DOHH2 (cell line): ENCODE results near the gene SLC9A5.

Source experiments
- H3F3A ChIP-seq: fragments of 200-600 bp; sonication (generic), shearing (Covaris generic); 2 replicates; pipeline ENCODE4 v1.6.0; 2016; ENCODE audit warnings: antibody characterized with exemption, mild to moderate bottlenecking; ENCODE audit not compliant: control insufficient read depth, insufficient read depth
- H3K27ac ChIP-seq: fragments of 200-600 bp; sonication (generic); 2 replicates; pipeline ENCODE4 v1.5.1; 2014; ENCODE audit warnings: low read depth, mild to moderate bottlenecking, low read length, moderate library complexity
- H3K27me3 ChIP-seq: fragments of 200-600 bp; sonication (generic); 2 replicates; pipeline ENCODE4 v1.6.1; 2014; ENCODE audit warnings: mild to moderate bottlenecking, low read length, mixed read lengths; ENCODE audit not compliant: control insufficient read depth
- H3K36me3 ChIP-seq: fragments of 200-600 bp; sonication (generic); 2 replicates; pipeline ENCODE4 v1.6.1; 2014; ENCODE audit warnings: mild to moderate bottlenecking, low read length, moderate library complexity, mixed read lengths; ENCODE audit not compliant: control insufficient read depth
- H3K4me1 ChIP-seq: fragments of 200-600 bp; sonication (generic); 2 replicates; pipeline ENCODE4 v1.6.1; 2014; ENCODE audit warnings: mild to moderate bottlenecking, low read length, mixed read lengths; ENCODE audit not compliant: control insufficient read depth
- H3K4me2 ChIP-seq: fragments of 200-600 bp; sonication (generic); 2 replicates; pipeline ENCODE4 v1.6.0; 2014; ENCODE audit warnings: mild to moderate bottlenecking, low read length, moderate library complexity
- H3K4me3 ChIP-seq: fragments of 200-600 bp; sonication (generic); 2 replicates; pipeline ENCODE4 v1.5.1; 2014; ENCODE audit warnings: mild to moderate bottlenecking, low read length, mixed read lengths
- H3K79me2 ChIP-seq: fragments of 200-600 bp; sonication (generic); 2 replicates; pipeline ENCODE4 v1.6.1; 2014; ENCODE audit warnings: mild to moderate bottlenecking, low read length, mixed read lengths; ENCODE audit not compliant: control insufficient read depth
- H3K9me2 ChIP-seq: fragments of 200-600 bp; sonication (generic); replicated peaks from 2 replicates; pipeline ENCODE4 v1.6.1; 2014; ENCODE audit warnings: mild to moderate bottlenecking, low read length, mixed read lengths; ENCODE audit not compliant: control insufficient read depth
- H3K9me3 ChIP-seq: fragments of 200-600 bp; sonication (generic); 2 replicates; pipeline ENCODE4 v1.6.1; 2014; ENCODE audit warnings: antibody characterized with exemption, low read length, mixed read lengths; ENCODE audit not compliant: control insufficient read depth, insufficient read depth
- H4K20me1 ChIP-seq: fragments of 200-600 bp; sonication (generic); 2 replicates; pipeline ENCODE4 v1.6.0; 2014; ENCODE audit warnings: low read depth, mild to moderate bottlenecking, antibody characterized with exemption, low read length, moderate library complexity; ENCODE audit not compliant: control insufficient read depth, insufficient read depth
- EZH2phosphoT487 ChIP-seq: fragments of 200-600 bp; sonication (generic); IDR thresholded peaks from 2 replicates; pipeline ENCODE4 v1.6.1; 2017; ENCODE audit warnings: borderline replicate concordance, mild to moderate bottlenecking, antibody characterized with exemption, low read length, moderate library complexity, mixed read lengths
- TF ChIP-seq, protein P1 (sequence below): fragments of 200-600 bp; sonication (generic); IDR thresholded peaks from one replicate; pipeline ENCODE4 v1.5.1; 2014; ENCODE audit warnings: antibody characterized with exemption, mild to moderate bottlenecking, low read depth, low read length; ENCODE audit not compliant: poor library complexity, severe bottlenecking

Gene SLC9A5

DNA sequence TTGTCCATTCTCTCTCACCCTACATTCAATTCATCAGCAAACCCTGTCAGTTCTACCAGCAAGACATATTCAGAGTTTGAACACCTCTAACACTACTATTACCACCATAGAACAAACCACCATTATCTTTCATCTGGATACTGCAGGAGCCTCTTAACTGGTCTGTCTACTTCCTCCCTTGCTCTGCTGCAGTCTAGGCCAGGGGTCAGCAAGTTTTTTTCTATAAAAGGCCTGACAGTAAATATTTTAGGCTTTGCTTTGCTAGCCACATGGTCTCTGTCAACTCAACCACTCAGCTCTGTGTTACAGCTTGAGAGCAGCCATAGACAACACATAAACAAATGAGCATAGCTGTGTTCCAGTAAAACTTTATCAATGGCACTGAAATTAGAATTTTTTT lies 63.9 kb downstream of the SLC9A5 start:
- no peak overlapping the region for H3K27ac ChIP-seq
- no peaks in the 10 kb centered on the region for H3K36me3 ChIP-seq
- H3F3A ChIP-seq = no peaks in the 10 kb centered on the region
- no peaks in the 10 kb centered on the region for H3K4me1 ChIP-seq
- H3K4me2 ChIP-seq = no peak overlapping the region
- no peaks in the 10 kb centered on the region for H4K20me1 ChIP-seq
- no peaks in the 10 kb centered on the region for H3K9me2 ChIP-seq
- TF ChIP-seq, protein P1, sequence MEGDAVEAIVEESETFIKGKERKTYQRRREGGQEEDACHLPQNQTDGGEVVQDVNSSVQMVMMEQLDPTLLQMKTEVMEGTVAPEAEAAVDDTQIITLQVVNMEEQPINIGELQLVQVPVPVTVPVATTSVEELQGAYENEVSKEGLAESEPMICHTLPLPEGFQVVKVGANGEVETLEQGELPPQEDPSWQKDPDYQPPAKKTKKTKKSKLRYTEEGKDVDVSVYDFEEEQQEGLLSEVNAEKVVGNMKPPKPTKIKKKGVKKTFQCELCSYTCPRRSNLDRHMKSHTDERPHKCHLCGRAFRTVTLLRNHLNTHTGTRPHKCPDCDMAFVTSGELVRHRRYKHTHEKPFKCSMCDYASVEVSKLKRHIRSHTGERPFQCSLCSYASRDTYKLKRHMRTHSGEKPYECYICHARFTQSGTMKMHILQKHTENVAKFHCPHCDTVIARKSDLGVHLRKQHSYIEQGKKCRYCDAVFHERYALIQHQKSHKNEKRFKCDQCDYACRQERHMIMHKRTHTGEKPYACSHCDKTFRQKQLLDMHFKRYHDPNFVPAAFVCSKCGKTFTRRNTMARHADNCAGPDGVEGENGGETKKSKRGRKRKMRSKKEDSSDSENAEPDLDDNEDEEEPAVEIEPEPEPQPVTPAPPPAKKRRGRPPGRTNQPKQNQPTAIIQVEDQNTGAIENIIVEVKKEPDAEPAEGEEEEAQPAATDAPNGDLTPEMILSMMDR = no peak
- no peak for TF ChIP-seq EZH2phosphoT487
- no peaks in the 10 kb centered on the region for H3K9me3 ChIP-seq
- H3K79me2 ChIP-seq = no peaks in the 10 kb centered on the region
- H3K4me3 ChIP-seq = no peak overlapping the region
- H3K27me3 ChIP-seq = peaks cover 7% of the 10 kb centered on the region

DNA sequence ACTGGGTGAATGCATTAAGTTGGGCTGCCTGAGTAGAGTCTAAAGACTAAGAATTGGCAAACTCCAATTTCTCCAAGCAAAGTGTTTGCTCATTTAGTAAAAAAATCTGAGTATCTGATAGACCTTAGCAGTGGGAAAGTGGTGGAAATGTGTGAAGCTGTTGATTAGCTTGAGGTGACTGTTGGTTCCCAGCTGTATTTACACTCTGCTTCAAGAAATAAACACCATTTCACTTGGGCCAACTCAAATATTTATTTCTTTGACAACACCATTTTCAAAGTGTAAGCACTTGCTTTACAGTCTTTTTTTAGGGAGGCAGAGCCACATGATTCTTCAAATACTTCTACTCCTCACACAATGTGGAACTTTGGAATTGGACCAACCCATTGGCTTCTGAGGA lies 69.1 kb downstream of the SLC9A5 start:
- Histone ChIP-seq H3K79me2 (no peaks in the 10 kb centered on the region), H3K27ac (no peak overlapping the region), H3K9me3 (no peaks in the 10 kb centered on the region), H3K4me3 (no peak overlapping the region), H3K27me3 (peaks cover 22% of the 10 kb centered on the region), H4K20me1 (no peaks in the 10 kb centered on the region), H3K9me2 (no peaks in the 10 kb centered on the region), H3K4me1 (no peaks in the 10 kb centered on the region), H3K4me2 (no peak overlapping the region), H3K36me3 (no peaks in the 10 kb centered on the region), H3F3A (no peaks in the 10 kb centered on the region)
- TF ChIP-seq EZH2phosphoT487 = no peak
- TF ChIP-seq, protein P1 = no peak
